ENCODE results near the gene SCIMP.
"Not testable (repeated sequence)": the region's sequence is repeated elsewhere in the genome, so short reads cannot be mapped to it uniquely, and the experiment has no call there.

Gene SCIMP

DNA sequence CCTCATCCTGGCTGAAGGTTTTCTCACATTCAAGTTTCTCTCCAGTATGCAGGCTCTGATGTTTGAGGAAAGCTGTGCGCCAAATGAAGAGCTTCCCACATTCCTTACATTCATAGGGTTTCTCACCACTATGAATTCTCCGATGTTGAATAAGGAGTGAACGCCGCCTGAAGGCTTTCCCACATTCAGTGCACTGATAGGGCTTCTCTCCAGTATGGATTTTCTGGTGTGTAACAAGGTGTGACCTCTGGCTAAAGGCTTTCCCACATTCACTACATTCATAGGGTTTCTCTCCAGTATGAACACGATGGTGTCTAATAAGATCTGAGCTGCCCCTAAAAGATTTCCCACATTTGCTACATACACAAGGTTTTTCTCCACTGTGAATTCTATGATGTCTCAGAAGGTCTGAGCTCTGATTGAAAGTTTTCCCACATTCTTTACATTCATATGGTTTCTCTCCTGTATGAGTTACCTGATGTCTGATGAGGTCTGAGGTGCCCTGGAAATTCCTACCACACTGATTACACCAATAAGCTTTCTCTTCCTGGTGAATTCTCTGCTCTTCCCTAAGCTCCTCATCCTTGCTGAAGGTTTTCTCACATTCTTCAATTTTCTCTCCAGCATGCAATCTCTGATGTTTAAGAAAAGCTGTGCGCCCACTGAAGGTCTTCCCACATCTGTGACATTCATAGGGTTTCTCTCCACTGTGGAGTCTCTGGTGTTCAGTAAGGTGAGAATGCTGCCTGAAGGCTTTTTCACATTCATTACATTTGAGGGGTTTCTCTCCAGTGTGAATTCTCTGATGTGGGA lies 51.9 kb downstream of the SCIMP start:
- intact Hi-C loops (cut with DNase I; ENCODE audit: low total_unique reads): no loop called here
- no peak for DNase-seq
- peaks cover 43 to 98% (median 93%) of the 10 kb centered on the region in 3 donors for H3K9me3 ChIP-seq

DNA sequence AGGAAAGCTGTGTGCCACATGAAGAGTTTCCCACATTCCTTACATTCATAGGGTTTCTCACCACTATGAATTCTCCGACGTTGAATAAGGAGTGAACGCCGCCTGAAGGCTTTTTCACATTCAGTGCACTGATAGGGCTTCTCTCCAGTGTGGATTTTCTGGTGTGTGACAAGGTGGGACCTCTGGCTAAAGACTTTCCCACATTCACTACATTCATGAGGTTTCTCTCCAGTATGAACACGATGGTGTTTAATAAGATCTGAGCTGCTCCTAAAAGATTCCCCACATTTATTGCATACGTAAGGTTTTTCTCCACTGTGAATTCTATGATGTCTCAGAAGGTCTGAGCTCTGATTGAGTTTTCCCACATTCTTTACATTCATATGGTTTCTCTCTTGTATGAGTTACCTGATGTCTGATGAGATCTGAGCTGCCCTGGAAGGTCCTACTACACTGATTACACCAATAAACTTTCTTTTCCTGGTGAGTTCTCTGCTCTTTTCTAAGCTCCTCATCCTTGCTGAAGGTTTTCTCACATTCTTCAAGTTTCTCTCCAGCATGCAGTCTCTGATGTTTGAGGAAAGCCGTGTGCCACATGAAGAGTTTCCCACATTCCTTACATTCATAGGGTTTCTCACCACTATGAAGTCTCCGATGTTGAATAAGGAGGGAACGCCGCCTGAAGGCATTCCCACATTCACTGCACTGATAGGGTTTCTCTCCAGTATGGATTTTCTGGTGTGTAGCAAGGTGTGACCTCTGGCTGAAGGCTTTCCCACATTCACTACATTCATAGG lies 53.0 kb downstream of the SCIMP start:
- intact Hi-C loops (cut with DNase I; ENCODE audit: low total_unique reads): no loop called here
- TF ChIP-seq, protein P1, sequence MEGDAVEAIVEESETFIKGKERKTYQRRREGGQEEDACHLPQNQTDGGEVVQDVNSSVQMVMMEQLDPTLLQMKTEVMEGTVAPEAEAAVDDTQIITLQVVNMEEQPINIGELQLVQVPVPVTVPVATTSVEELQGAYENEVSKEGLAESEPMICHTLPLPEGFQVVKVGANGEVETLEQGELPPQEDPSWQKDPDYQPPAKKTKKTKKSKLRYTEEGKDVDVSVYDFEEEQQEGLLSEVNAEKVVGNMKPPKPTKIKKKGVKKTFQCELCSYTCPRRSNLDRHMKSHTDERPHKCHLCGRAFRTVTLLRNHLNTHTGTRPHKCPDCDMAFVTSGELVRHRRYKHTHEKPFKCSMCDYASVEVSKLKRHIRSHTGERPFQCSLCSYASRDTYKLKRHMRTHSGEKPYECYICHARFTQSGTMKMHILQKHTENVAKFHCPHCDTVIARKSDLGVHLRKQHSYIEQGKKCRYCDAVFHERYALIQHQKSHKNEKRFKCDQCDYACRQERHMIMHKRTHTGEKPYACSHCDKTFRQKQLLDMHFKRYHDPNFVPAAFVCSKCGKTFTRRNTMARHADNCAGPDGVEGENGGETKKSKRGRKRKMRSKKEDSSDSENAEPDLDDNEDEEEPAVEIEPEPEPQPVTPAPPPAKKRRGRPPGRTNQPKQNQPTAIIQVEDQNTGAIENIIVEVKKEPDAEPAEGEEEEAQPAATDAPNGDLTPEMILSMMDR (IDR thresholded peaks at IDR 0.05): no peak
- H3K4me1 ChIP-seq: no peaks in the 10 kb centered on the region
- no peak overlapping the region for H3K27ac ChIP-seq
- no peak for DNase-seq
- peaks cover 47 to 91% (median 69%) of the 10 kb centered on the region in 3 donors for H3K36me3 ChIP-seq
- no peak overlapping the region for H3K4me3 ChIP-seq
- H3K9me3 ChIP-seq: peaks cover 51 to 98% (median 93%) of the 10 kb centered on the region in 3 donors
- no peaks in the 10 kb centered on the region for H3K27me3 ChIP-seq

More for the DNA sequence above, 51.9 kb downstream of the SCIMP start:
- no peaks in the 10 kb centered on the region for H3K4me1 ChIP-seq
- peaks cover 48 to 91% (median 69%) of the 10 kb centered on the region in 3 donors for H3K36me3 ChIP-seq
- H3K4me3 ChIP-seq: no peak overlapping the region
- H3K27me3 ChIP-seq: no peaks in the 10 kb centered on the region
- no peak overlapping the region for H3K27ac ChIP-seq
- TF ChIP-seq, protein P1 (IDR thresholded peaks at IDR 0.05): no peak

DNA sequence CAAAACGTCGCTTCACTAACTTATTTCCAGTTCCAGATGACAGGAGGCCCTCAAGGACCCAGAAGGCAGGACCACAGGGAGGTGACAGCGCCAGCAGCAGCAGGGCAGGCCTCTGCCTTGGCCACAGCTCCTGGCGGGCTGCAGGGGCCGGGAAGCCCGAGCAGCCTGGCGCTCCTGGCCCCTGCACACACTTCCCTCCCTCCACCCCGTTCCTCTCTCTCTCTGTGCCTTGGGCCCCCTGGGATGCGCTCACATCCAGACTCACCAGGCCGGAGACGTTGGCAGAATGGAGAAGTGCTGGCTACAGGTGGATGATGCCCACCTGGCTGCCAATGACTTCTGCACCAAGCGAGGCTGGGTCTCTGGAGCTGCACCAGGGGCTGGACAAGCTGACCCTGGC lies 55.7 kb downstream of the SCIMP start:
- TF ChIP-seq, protein P1 (IDR thresholded peaks at IDR 0.05): no peak
- no peak overlapping the region for H3K27ac ChIP-seq
- no peak for DNase-seq
- peaks cover 47 to 94% (median 82%) of the 10 kb centered on the region in 3 donors for H3K9me3 ChIP-seq
- H3K4me3 ChIP-seq: no peak overlapping the region
- H3K4me1 ChIP-seq: no peaks in the 10 kb centered on the region
- intact Hi-C loops (cut with DNase I; ENCODE audit: low total_unique reads): no loop called here
- H3K27me3 ChIP-seq: no peaks in the 10 kb centered on the region
- peaks cover 42 to 90% (median 70%) of the 10 kb centered on the region in 3 donors for H3K36me3 ChIP-seq

DNA sequence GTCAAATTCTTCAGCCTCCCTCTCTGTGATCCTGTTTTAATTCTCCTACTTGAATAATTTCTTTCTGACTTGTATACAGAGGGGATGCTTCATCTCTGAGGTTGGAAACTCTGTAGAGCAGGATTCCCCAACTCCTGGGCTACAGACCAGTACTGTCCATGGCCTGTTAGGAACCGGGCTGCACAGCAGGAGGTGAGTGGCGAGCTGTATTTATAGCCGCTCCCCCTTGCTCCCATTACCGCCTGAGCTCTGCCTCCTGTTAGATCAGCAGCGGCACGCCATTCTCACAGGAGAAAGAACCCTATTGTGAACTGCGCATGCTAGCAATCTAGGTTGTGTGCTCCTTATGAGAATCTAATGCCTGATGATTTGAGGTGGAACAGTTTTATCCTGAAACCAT lies 59.6 kb downstream of the SCIMP start:
- intact Hi-C loops (cut with DNase I; ENCODE audit: low total_unique reads): not testable (repeated sequence)
- peaks cover 31 to 57% (median 45%) of the 10 kb centered on the region in 3 donors for H3K36me3 ChIP-seq

DNA sequence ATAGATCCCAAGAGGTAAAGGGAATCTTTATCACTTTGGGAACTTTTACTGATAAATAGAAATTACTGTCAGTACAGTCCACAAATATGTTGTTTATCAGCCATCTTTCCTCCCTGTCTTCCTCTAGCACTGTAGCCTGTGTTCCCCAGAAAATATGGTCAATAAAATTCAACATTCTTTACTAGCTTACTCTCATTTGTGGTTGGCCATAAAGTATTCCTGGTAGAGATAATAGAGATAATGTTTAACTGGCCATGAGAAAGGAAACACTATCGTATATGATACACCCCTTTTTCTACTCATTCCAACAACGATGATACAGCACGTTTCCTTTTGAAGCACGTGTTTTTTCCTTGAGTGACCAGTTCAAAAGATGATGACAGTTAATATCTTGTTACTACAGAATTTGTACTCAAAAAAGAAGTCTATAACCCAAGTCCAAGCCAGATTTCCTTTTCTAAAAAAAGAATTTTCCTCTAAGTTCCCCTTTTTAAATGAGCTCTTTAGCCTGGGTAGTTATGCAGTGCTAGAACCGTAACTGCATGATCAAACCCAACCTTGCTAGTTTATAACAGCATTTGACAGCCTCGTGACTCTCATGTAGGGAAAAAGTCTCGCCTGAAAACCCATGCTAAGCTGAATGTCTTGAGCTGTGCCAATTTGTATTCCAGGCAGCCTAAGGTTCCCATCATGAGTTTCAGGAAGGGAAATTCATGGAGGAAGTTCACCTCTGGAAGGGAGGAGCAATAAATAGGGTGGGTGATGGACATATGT lies 68.7 kb downstream of the SCIMP start:
- H3K27me3 ChIP-seq; H3K4me1 ChIP-seq; H3K4me3 ChIP-seq; intact Hi-C loops (cut with DNase I; ENCODE audit: low total_unique reads); H3K9me3 ChIP-seq; DNase-seq; H3K27ac ChIP-seq; H3K36me3 ChIP-seq: not testable (repeated sequence)

More for the DNA sequence above, 59.6 kb downstream of the SCIMP start:
- H3K4me1 ChIP-seq, H3K27me3 ChIP-seq, H3K4me3 ChIP-seq, DNase-seq, H3K27ac ChIP-seq: not testable (repeated sequence)
- peaks cover 20 to 82% (median 51%) of the 10 kb centered on the region in 3 donors for H3K9me3 ChIP-seq

DNA sequence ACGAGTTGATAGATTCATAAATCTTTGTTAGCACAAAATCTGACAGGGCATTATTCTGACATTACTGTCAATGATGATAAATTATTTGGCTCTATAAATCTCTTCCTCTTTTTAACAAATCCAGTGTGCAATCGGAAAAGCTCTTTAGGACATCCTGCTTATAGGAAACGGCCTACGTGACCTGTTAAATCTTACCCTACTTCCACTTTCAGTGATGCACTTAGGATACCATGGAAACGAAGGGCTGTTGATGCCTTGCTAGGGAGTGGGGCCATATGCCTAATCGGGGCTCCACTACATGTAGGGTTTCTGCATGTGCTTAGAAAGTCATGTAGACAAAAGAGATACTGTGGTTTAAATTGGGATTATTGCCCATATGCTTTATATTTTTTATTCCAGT lies 70.2 kb downstream of the SCIMP start:
- H3K27me3 ChIP-seq: no peaks in the 10 kb centered on the region
- no peaks in the 10 kb centered on the region for H3K9me3 ChIP-seq
- H3K27ac ChIP-seq: no peak overlapping the region
- DNase-seq: no peak
- H3K4me3 ChIP-seq: no peak overlapping the region
- H3K4me1 ChIP-seq: no peaks in the 10 kb centered on the region
- no peaks in the 10 kb centered on the region for H3K36me3 ChIP-seq
- intact Hi-C loops (cut with DNase I; ENCODE audit: low total_unique reads): no loop called here
- TF ChIP-seq, protein P1 (IDR thresholded peaks at IDR 0.05): no peak

DNA sequence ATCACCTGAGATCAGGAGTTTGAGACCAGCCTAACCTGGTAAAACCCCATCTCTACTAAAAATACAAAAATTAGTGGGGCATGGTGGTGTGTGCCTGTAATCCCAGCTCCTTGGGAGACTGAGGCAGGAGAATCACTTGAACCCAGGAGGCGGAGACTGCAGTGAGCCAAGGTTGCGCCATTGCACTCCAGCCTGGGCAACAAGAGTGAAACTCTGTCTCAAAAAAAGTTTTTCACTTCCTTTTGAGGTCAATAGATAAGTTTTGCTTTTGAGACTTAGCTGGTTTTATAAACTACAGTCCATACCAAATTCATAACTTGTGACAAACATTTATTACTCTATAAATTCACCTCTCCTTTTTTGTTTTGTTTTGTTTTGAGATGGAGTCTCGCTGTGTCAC lies 72.9 kb downstream of the SCIMP start:
- H3K27ac ChIP-seq; intact Hi-C loops (cut with DNase I; ENCODE audit: low total_unique reads); H3K27me3 ChIP-seq: not testable (repeated sequence)

DNA sequence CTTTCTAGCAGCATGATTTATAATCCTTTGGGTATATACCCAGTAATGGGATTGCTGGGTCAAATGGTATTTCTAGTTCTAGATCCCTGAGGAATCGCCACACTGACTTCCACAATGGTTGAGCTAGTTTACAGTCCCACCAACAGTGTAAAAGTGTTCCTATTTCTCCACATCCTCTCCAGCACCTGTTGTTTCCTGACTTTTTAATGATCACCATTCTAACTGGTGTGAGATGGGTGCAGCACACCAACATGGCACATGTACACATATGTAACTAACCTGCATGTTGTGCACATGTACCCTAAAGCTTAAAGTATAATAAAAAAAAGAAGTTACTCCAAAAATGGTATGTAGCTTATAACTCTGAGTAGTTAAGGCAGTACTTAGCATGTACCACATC lies 74.0 kb downstream of the SCIMP start:
- intact Hi-C loops (cut with DNase I; ENCODE audit: low total_unique reads); H3K4me3 ChIP-seq; H3K9me3 ChIP-seq; H3K27ac ChIP-seq; DNase-seq; H3K4me1 ChIP-seq; H3K36me3 ChIP-seq; H3K27me3 ChIP-seq: not testable (repeated sequence)

More for the DNA sequence above, 72.9 kb downstream of the SCIMP start:
- not testable (repeated sequence) for H3K4me3 ChIP-seq, H3K4me1 ChIP-seq, H3K9me3 ChIP-seq, H3K36me3 ChIP-seq, DNase-seq

All from tibial artery (tissue), 4 donors.